ENCODE measurements around the gene CD84. TPM values are rescaled to one million over a fixed set of nuclear protein-coding genes. Genes with fewer than 3 reads are reported as not detected.

Gene CD84
- total RNA-seq, 1 donor from 2014 or later, result not detected

DNA sequence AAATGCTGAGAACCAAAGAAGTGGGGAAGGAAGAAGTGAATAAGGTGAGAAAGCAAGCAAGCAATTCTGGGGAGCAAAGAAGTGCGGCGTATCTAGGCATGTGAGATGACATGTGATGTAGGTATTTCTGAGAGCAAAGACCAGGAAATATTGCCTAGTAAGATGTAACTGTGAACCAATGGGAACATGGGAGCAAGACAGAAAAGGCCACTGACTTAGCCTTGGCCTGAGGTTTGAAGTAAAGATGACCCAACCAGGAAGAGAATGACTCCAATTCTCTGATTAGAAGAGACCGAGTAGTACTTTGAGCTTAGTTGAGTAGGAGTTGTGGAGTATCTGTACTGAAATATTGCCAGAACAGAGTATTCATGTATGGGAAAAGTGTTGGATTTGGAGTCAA lies 87.3 kb downstream of the CD84 start:
- Mint-ChIP-seq H3K9me3 (no peaks in the 10 kb centered on the region), H3K27ac (no peak overlapping the region), H3K27me3 (peaks cover 11% of the 10 kb centered on the region), H3K36me3 (no peaks in the 10 kb centered on the region), H3K4me1 (ENCODE audit: unreplicated experiment) (no peaks in the 10 kb centered on the region), H3K4me3 (no peak overlapping the region)
- no peak for DNase-seq (ENCODE audit: extremely low spot score, unreplicated experiment)
- TF ChIP-seq, protein P1, sequence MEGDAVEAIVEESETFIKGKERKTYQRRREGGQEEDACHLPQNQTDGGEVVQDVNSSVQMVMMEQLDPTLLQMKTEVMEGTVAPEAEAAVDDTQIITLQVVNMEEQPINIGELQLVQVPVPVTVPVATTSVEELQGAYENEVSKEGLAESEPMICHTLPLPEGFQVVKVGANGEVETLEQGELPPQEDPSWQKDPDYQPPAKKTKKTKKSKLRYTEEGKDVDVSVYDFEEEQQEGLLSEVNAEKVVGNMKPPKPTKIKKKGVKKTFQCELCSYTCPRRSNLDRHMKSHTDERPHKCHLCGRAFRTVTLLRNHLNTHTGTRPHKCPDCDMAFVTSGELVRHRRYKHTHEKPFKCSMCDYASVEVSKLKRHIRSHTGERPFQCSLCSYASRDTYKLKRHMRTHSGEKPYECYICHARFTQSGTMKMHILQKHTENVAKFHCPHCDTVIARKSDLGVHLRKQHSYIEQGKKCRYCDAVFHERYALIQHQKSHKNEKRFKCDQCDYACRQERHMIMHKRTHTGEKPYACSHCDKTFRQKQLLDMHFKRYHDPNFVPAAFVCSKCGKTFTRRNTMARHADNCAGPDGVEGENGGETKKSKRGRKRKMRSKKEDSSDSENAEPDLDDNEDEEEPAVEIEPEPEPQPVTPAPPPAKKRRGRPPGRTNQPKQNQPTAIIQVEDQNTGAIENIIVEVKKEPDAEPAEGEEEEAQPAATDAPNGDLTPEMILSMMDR (conservative IDR thresholded peaks at IDR 0.05), result no peak

Other genes starting within 250 kb of the CD84 start
- gene COPA, start 236.2 kb downstream of the CD84 start, total RNA-seq (ENCODE audit: low replicate concordance), result 174 and 226 TPM in 2 replicates
- 103 and 104 TPM in 2 replicates for gene NCSTN, start 236.1 kb downstream of the CD84 start, total RNA-seq (ENCODE audit: low replicate concordance)
- 0.48 and 2.2 TPM in 2 replicates for gene NHLH1, start 212.4 kb downstream of the CD84 start, total RNA-seq (ENCODE audit: low replicate concordance)
- gene VANGL2, start 178.9 kb downstream of the CD84 start, total RNA-seq (ENCODE audit: low replicate concordance), result 19.8 and 67.3 TPM in 2 replicates
- gene SLAMF6, start 56.2 kb downstream of the CD84 start, total RNA-seq (ENCODE audit: low replicate concordance), result not detected in 2 replicates
- gene SLAMF1, start 67.5 kb upstream of the CD84 start, total RNA-seq (ENCODE audit: low replicate concordance), result not detected in 2 replicates
- 0.57 TPM in 1 of 2 replicates, not detected in the other for gene CD48, start 132.3 kb upstream of the CD84 start, total RNA-seq (ENCODE audit: low replicate concordance)
- gene SLAMF7, start 159.8 kb upstream of the CD84 start, total RNA-seq (ENCODE audit: low replicate concordance), result 0.45 and 0.48 TPM in 2 replicates
- not detected in 2 replicates for gene LY9, start 216.7 kb upstream of the CD84 start, total RNA-seq (ENCODE audit: low replicate concordance)